DND-41 (cell line): ENCODE results near the gene BBLN.

ENCODE experiments used
- ATAC-seq: fragments of 200-7000 bp; cut with Tn5 transposase; 3 replicates; pipeline ENCODE4 v1.9.1; 2021; ENCODE audit warnings: low read depth; ENCODE audit not compliant: insufficient read depth
- DNase-seq: peaks from one replicate; pipeline ENCODE4 v3.0.0-alpha.2; 2020
- H2AFZ ChIP-seq: 2 replicates; pipeline ENCODE4 v1.6.0; 2012; ENCODE audit warnings: low read depth, low read length
- H3K27ac ChIP-seq: 2 replicates; pipeline ENCODE4 v1.5.1; 2012; ENCODE audit warnings: low read length, inconsistent platforms
- H3K27me3 ChIP-seq: fragments of 200-600 bp; sonication (generic); 2 replicates; pipeline ENCODE4 v1.6.0; 2012; ENCODE audit warnings: low read length, mild to moderate bottlenecking, inconsistent platforms; ENCODE audit not compliant: insufficient read depth, poor library complexity
- H3K36me3 ChIP-seq: 2 replicates; pipeline ENCODE4 v1.5.1; 2012; ENCODE audit warnings: low read length, inconsistent platforms; ENCODE audit not compliant: insufficient read depth
- H3K4me1 ChIP-seq: 2 replicates; pipeline ENCODE4 v1.5.1; 2012; ENCODE audit warnings: mild to moderate bottlenecking, low read length; ENCODE audit not compliant: insufficient read depth
- H3K4me2 ChIP-seq: 2 replicates; pipeline ENCODE4 v1.6.0; 2012; ENCODE audit warnings: mild to moderate bottlenecking, moderate library complexity, low read length, inconsistent platforms; ENCODE audit not compliant: insufficient read depth
- H3K4me3 ChIP-seq, 2 experiments: fragments of 200-600 bp in 1 of 2; shearing (Covaris generic) in 1 of 2; 2 replicates each; pipeline ENCODE4 v1.5.1; 2012 to 2016; ENCODE audit warnings: inconsistent platforms in 2 of 2, low read length in 2 of 2, mild to moderate bottlenecking in 2 of 2, low read depth in 1 of 2, moderate library complexity in 1 of 2
- H3K79me2 ChIP-seq: 2 replicates; pipeline ENCODE4 v1.6.0; 2012; ENCODE audit warnings: low read length, inconsistent platforms; ENCODE audit not compliant: insufficient read depth
- H3K9ac ChIP-seq: 2 replicates; pipeline ENCODE4 v1.6.0; 2012; ENCODE audit warnings: low read depth, mild to moderate bottlenecking, inconsistent platforms, low read length, moderate library complexity
- H3K9me3 ChIP-seq: 2 replicates; pipeline ENCODE4 v1.5.1; 2012; ENCODE audit warnings: low read length, moderate library complexity, mild to moderate bottlenecking, inconsistent platforms; ENCODE audit not compliant: insufficient read depth, severe bottlenecking
- H4K20me1 ChIP-seq: 2 replicates; pipeline ENCODE4 v1.6.0; 2012; ENCODE audit warnings: low read length; ENCODE audit not compliant: insufficient read depth
- EZH2 ChIP-seq: IDR thresholded peaks from 3 replicates; pipeline ENCODE4 v1.6.1; 2012; ENCODE audit warnings: borderline replicate concordance, low read depth, mild to moderate bottlenecking, moderate library complexity, low read length, inconsistent platforms; ENCODE audit not compliant: severe bottlenecking
- TF ChIP-seq, protein P1 (sequence below): IDR thresholded peaks from 2 replicates; pipeline ENCODE4 v1.5.1; 2012; ENCODE audit warnings: borderline replicate concordance, low read length, moderate library complexity, mild to moderate bottlenecking; ENCODE audit not compliant: poor library complexity, severe bottlenecking; ENCODE audit errors: extremely low read depth

Gene BBLN

DNA sequence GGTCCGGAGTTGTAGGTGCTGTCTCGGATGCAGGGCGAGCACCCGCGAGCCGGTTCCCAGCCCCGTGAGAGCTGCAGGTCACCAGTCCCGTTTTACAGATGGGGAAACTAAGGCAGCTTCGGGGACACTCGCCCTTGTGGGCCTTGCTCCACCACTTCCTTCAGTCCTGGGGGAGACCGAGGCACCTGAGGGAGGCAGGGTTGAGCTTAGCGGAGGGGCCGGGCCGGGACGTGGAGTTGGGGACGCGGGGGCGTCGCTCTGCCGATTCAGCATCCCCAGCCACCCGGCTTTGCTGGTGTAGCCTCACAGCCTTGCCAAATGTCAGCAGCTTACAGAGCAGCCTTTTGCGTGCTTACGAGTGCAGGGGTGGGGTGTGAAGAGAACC lies 530 bp downstream of the BBLN start:
- ATAC-seq (peak; percentile 43), DNase-seq (peak; percentile 46)
- TF ChIP-seq EZH2 = no peak
- TF ChIP-seq, protein P1, sequence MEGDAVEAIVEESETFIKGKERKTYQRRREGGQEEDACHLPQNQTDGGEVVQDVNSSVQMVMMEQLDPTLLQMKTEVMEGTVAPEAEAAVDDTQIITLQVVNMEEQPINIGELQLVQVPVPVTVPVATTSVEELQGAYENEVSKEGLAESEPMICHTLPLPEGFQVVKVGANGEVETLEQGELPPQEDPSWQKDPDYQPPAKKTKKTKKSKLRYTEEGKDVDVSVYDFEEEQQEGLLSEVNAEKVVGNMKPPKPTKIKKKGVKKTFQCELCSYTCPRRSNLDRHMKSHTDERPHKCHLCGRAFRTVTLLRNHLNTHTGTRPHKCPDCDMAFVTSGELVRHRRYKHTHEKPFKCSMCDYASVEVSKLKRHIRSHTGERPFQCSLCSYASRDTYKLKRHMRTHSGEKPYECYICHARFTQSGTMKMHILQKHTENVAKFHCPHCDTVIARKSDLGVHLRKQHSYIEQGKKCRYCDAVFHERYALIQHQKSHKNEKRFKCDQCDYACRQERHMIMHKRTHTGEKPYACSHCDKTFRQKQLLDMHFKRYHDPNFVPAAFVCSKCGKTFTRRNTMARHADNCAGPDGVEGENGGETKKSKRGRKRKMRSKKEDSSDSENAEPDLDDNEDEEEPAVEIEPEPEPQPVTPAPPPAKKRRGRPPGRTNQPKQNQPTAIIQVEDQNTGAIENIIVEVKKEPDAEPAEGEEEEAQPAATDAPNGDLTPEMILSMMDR = no peak
- H4K20me1 ChIP-seq = peaks cover 17% of the 10 kb centered on the region; the same call in 1 of the 2 replicates
- H3K36me3 ChIP-seq = peaks cover 29% of the 10 kb centered on the region
- peaks cover 25% of the 10 kb centered on the region for H3K4me1 ChIP-seq
- H3K27ac ChIP-seq = peak overlapping the region; percentile 79
- H3K27me3 ChIP-seq = no peaks in the 10 kb centered on the region
- H3K4me3 ChIP-seq = peak overlapping the region; percentile 69 to 90
- peak overlapping the region; percentile 96 for H2AFZ ChIP-seq
- H3K4me2 ChIP-seq = peak overlapping the region; percentile 84
- no peaks in the 10 kb centered on the region for H3K9me3 ChIP-seq
- peaks cover 7% of the 10 kb centered on the region for H3K79me2 ChIP-seq
- H3K9ac ChIP-seq = peak overlapping the region; percentile 80

DNA sequence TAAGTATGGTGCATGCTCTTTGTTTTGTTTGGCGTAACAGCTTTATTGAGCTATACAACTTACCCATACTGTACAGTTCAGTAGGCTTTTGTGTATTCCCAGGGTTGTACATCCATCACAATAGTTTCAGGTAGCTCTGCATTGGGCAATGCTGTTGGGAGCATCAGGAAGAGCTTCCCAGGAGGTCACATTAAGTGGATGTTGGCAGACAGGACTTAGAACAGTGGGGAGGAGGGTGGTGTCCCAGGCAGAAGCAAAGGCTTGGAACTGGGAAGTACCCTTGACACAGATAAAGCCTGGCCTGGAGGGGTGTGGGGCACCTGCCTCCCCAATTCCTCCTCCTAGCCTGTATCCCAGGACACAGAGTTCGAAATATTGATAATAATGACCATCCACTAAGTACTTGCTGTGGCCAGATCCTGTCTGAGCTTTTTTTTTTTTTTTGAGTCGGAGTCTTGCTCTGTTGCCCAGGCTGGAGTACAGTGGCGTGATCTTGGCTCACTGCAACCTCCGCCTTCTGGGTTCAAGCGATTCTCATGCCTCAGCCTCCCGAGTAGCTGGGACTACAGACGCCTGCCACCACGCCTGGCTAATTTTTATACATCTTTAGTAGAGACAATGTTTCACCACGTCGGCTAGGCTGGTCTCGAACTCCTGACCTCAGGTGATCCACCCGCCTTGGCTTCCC lies 1.3 kb downstream of the BBLN start:
- H3K79me2 ChIP-seq = peaks cover 7% of the 10 kb centered on the region
- no peaks in the 10 kb centered on the region for H3K9me3 ChIP-seq
- no peak overlapping the region for H2AFZ ChIP-seq
- ATAC-seq (no peak), DNase-seq (no peak)
- H3K4me2 ChIP-seq = peak overlapping the region; percentile 84
- H3K4me1 ChIP-seq = peaks cover 25% of the 10 kb centered on the region
- H3K4me3 ChIP-seq = peak overlapping the region; percentile 69 to 90; a peak in 3 of 4 replicates
- peaks cover 36% of the 10 kb centered on the region for H3K36me3 ChIP-seq
- no peaks in the 10 kb centered on the region for H3K27me3 ChIP-seq
- TF ChIP-seq, protein P1 = no peak
- TF ChIP-seq EZH2 = no peak
- H4K20me1 ChIP-seq = peaks cover 17% of the 10 kb centered on the region; the same call in 1 of the 2 replicates
- H3K27ac ChIP-seq = no peak overlapping the region
- peak overlapping the region; percentile 80 for H3K9ac ChIP-seq

DNA sequence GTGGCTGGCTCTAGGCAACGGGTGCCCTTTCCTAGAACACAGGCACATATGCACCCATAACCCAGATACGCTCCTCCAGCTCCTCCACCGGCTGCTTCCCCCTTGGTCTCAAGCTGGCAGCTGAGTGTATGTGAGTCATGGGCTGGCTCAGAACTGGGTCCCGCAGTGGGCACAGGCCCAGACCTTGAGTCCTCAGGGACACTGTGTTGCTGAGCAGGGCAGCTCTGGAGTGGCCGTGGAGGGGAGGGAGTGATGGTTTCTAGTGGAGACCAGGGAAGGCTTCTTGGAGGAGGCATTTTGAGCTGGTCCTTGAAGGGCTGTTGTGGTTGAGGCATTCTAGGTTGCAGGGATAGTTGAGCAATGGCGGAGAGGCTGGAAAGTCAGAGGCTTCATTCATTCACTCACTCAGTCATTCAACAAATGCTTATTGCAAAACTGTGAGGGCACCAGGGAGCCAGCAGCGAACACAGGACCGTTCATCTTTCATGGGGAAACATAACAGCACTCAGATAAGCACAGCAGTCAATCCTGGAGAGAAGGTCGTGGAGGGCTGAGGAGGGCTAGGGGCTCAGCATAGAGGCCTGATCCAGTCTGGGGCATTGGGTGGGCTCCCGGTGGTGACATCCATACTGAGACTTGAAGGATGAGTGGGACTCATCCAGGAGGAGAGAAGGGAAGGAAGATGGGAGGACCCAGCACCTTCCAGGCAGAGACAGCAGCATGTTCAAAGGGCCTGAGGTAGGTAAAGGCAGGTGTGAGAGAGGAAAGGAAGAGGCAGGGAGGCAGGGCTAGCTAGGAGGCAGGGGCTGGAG lies 2.4 kb downstream of the BBLN start:
- Histone ChIP-seq H3K9ac (no peak overlapping the region), H3K9me3 (no peaks in the 10 kb centered on the region), H3K4me2 (peak overlapping the region; percentile 84; the same call in 1 of the 2 replicates), H4K20me1 (peaks cover 17% of the 10 kb centered on the region; the same call in 1 of the 2 replicates), H3K36me3 (peaks cover 47% of the 10 kb centered on the region), H2AFZ (no peak overlapping the region), H3K4me3 (no peak overlapping the region), H3K4me1 (peaks cover 25% of the 10 kb centered on the region), H3K27ac (no peak overlapping the region), H3K27me3 (no peaks in the 10 kb centered on the region), H3K79me2 (peaks cover 7% of the 10 kb centered on the region)
- DNase-seq (no peak), ATAC-seq (no peak)
- TF ChIP-seq, protein P1 = no peak
- TF ChIP-seq EZH2 = no peak
